GM18907 (cell line): ENCODE results near the gene SLC10A7.

Experiments used
- ATAC-seq: cut with Tn5 transposase; IDR thresholded peaks from one replicate; pipeline ENCODE4 v1.9.1; 2021; ENCODE audit warnings: mild to moderate bottlenecking, moderate library complexity; ENCODE audit not compliant: unreplicated experiment

SLC10A7 gene

DNA sequence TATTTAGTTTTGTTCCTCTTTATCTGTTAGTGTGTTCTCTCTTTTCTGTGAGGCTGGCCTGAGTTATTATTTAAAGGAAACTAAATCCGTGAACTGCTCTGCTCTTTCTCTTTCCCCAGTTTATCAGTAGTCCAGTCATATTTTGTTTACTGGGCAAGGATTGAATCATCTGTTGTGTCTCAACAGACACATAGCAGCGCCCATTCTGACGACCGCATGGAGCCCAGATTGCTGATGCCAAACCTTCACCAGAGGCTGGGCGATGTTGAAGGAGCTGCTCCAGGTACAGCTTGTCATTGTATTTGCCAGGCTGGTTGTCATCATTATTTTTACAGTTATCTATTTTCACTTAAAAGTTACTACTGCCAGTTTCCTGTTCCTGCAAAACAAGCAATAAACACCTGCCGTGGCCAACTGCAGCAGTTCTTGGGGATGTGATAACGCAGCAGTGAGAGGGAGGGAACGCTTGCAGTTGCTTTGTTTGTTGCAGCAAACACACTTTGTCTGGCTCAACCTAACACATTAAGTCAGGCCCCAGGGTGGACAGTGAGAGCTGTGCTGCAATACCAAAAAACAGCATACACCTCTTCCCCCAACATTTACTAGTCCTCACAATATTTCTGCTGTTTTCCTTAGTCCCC is 297.3 kb downstream of the SLC10A7 start:
- no peak for ATAC-seq

DNA sequence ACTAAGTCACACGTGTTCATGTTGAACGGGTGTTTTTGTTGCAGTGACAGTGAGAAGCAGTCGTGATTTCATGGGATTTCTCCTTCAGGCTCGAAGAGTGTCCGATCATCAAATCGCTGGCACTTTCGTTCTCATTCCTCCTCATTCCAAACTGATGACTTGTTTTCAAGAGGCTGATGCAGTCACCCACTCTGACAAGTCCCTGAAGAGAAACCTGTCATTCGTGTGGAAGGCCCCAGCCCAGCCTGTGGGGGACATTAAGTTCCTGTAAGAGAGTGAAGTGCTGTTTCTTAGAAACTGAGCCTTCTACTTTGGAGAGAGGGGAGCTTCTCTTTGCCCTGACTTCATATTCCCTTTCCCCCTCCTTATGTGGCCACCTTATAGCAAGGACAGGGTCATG is 299.4 kb downstream of the SLC10A7 start:
- ATAC-seq = no peak

DNA sequence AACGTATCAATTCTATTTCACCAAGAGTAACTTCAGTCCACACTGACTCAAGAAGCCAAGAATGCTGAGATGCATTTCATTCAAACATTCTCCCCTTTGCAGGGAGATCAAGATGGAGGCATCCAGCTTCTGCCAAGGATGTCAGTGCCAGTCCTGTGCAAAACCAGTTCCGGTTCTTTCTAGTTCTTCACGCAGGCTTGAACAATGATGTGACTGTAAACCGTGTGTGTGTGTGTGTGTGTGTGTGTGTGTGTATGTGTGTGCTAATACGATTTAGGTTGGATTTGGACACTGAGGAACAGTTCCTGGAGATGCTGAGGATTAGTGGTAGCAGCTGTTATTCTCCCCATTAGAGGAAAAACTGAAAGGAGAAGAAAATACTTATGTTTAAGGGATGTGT is 307.5 kb downstream of the SLC10A7 start, which contains the start of gene REELD1:
Gene REELD1, plus strand, starts transcription at position 301 of the 400 bp plus-strand sequence. CDS start 2,415 bp downstream, outside the sequence.
- ATAC-seq = no peak

DNA sequence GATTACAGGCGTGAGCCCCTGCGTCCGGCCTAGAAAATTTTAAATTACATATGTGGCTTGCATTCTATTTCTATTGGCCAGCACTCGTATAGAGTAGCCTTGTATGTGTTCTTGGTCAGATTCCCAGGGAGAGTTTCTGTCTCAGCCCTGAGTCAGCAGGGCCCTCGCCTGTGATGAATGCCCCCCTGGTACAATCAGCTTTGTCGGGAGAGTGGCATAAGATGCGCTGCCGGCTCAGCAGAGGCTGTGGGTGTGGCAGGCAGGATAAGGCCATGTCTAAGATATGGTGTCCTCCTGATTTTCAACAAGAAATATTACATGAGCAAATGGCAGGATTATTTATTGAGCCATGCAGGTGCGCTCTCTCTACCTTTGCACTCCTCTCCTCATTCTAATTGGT is 309.0 kb downstream of the SLC10A7 start:
- ATAC-seq = no peak

DNA sequence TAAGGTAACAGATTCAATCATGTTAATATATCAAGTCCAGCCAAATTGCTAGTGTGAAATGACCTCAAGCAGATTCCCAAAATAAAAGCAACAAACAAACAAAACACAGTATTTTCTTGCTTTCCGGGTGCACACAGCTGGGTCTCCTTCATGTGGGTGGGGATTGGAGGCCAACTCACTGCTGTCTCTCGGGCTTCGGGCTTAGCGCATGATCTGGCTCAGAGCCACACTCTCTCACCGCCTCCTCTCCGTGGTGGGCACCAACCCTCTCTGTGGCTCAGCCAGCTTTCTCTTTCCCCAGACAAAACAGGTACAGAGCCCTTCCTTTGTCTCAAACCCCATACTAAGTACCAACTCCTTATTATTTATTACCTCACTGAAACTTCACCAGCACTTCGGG is 310.3 kb downstream of the SLC10A7 start:
- ATAC-seq = no peak

DNA sequence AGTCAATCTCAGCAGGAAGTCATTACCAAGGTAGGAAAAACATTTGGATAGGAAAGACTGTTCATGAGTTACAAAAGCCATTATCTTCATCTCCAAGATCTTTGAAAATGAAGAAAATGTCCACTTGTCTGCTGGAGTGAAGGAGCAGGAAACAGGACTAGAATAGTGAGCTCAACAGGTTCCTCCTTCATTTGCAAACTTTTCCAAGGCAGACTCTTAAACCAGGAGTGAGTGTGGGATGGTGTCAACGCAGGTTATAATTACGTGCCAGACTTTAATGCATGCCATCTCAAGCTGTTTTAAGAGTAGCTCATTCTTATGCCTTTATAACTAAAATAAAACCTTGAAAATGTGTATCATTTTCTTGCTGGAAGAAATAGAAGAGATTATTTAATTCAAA is 310.9 kb downstream of the SLC10A7 start:
- no peak for ATAC-seq

DNA sequence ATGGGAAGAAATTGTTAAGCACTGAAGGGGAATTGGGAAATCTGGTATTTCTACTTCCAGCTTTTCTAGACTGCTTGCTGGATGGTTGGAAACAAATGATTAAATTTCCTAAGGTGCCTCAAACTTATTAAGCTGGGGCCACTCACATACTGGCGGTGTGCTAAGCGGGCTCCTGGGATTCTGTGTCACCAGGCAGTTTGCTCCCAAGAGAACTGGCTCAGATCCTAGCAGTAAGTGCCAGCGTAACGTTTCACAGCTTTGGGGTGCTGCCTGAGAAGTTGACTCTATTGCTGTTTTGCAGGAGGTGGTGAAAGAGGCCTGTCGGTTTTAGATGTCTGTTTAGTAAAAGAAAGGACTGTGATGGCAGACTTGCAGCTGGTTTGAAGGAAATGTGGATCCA is 314.3 kb downstream of the SLC10A7 start:
- no peak for ATAC-seq
